T-helper 2 cell treated with Interferon-gamma antibody and Interleukin-4, amounts not matched to agents 5 μg/mL and 100 μg/mL, for 36 hours (primary cell): ENCODE data around the gene ARL8B.
"Not testable (repeated sequence)": the region's sequence is repeated elsewhere in the genome, so short reads cannot be mapped to it uniquely, and the experiment has no call there.

Experiments used
- DNase-seq: peaks from one replicate; pipeline ENCODE4 v3.0.0; 2021; ENCODE audit warnings: low spot score
- H3K27ac Mint-ChIP-seq: one replicate; pipeline ENCODE4 v1.8.0; 2021; ENCODE audit warnings: mild to moderate bottlenecking, mixed read lengths
- H3K27me3 Mint-ChIP-seq: one replicate; pipeline ENCODE4 v1.8.0; 2021; ENCODE audit warnings: low read depth, mixed read lengths
- H3K36me3 Mint-ChIP-seq: one replicate; pipeline ENCODE4 v1.8.0; 2021; ENCODE audit warnings: low read depth, mixed read lengths
- H3K4me1 Mint-ChIP-seq: one replicate; pipeline ENCODE4 v1.8.0; 2021; ENCODE audit warnings: low read depth, mixed read lengths
- H3K4me3 Mint-ChIP-seq: one replicate; pipeline ENCODE4 v1.8.0; 2022; ENCODE audit warnings: mild to moderate bottlenecking, moderate library complexity, mixed read lengths
- H3K9me3 Mint-ChIP-seq: one replicate; pipeline ENCODE4 v1.8.0; 2021; ENCODE audit warnings: mixed read lengths

Gene ARL8B

GRCh38 chr3:5143464-5143863, 21.4 kb downstream of the ARL8B start:
- no peak for DNase-seq
- H3K4me3 Mint-ChIP-seq, result no peak overlapping the region
- no peaks in the 10 kb centered on the region for H3K27me3 Mint-ChIP-seq
- peaks cover 11% of the 10 kb centered on the region for H3K4me1 Mint-ChIP-seq
- peaks cover 56% of the 10 kb centered on the region for H3K36me3 Mint-ChIP-seq
- peaks cover 32% of the 10 kb centered on the region for H3K9me3 Mint-ChIP-seq
- no peak overlapping the region for H3K27ac Mint-ChIP-seq

GRCh38 chr3:5144316-5144994, 22.4 kb downstream of the ARL8B start:
- H3K9me3 Mint-ChIP-seq, result peaks cover 32% of the 10 kb centered on the region
- H3K4me3 Mint-ChIP-seq, result no peak overlapping the region
- H3K4me1 Mint-ChIP-seq, result peaks cover 10% of the 10 kb centered on the region
- H3K27me3 Mint-ChIP-seq, result no peaks in the 10 kb centered on the region
- no peak for DNase-seq
- H3K27ac Mint-ChIP-seq, result no peak overlapping the region
- H3K36me3 Mint-ChIP-seq, result peaks cover 57% of the 10 kb centered on the region

- Mint-ChIP-seq H3K27ac (no peak overlapping the region), H3K4me3 (no peak overlapping the region), H3K36me3 (peaks cover 58% of the 10 kb centered on the region), H3K9me3 (peaks cover 32% of the 10 kb centered on the region), H3K4me1 (peaks cover 4% of the 10 kb centered on the region), H3K27me3 (no peaks in the 10 kb centered on the region)
- no peak for DNase-seq
Measured at GRCh38 chr3:5145120-5145519, 23.0 kb downstream of the ARL8B start.

- not testable (repeated sequence) for DNase-seq, H3K27ac Mint-ChIP-seq, H3K4me3 Mint-ChIP-seq, H3K27me3 Mint-ChIP-seq, H3K4me1 Mint-ChIP-seq
- Mint-ChIP-seq H3K9me3 (peaks cover 32% of the 10 kb centered on the region), H3K36me3 (peaks cover 47% of the 10 kb centered on the region)
Measured at GRCh38 chr3:5147152-5147551, 25.1 kb downstream of the ARL8B start.

GRCh38 chr3:5149306-5149880, 27.3 kb downstream of the ARL8B start:
- Mint-ChIP-seq H3K27ac (no peak overlapping the region), H3K27me3 (no peaks in the 10 kb centered on the region), H3K36me3 (peaks cover 32% of the 10 kb centered on the region), H3K4me1 (peaks cover 4% of the 10 kb centered on the region), H3K4me3 (no peak overlapping the region), H3K9me3 (peaks cover 22% of the 10 kb centered on the region)
- no peak for DNase-seq

- Mint-ChIP-seq H3K4me3 (no peak overlapping the region), H3K9me3 (peaks cover 10% of the 10 kb centered on the region), H3K4me1 (peaks cover 4% of the 10 kb centered on the region), H3K36me3 (peaks cover 20% of the 10 kb centered on the region), H3K27me3 (no peaks in the 10 kb centered on the region), H3K27ac (no peak overlapping the region)
- DNase-seq, result no peak
Measured at GRCh38 chr3:5151586-5151985, 29.5 kb downstream of the ARL8B start.

GRCh38 chr3:5153074-5153473, 31.0 kb downstream of the ARL8B start:
- Mint-ChIP-seq H3K27ac (no peak overlapping the region), H3K4me1 (peaks cover 5% of the 10 kb centered on the region), H3K36me3 (peaks cover 6% of the 10 kb centered on the region), H3K27me3 (no peaks in the 10 kb centered on the region), H3K4me3 (no peak overlapping the region), H3K9me3 (no peaks in the 10 kb centered on the region)
- no peak for DNase-seq

- H3K4me3 Mint-ChIP-seq, result no peak overlapping the region
- H3K9me3 Mint-ChIP-seq, result no peaks in the 10 kb centered on the region
- H3K27me3 Mint-ChIP-seq, result no peaks in the 10 kb centered on the region
- H3K27ac Mint-ChIP-seq, result no peak overlapping the region
- peaks cover 11% of the 10 kb centered on the region for H3K4me1 Mint-ChIP-seq
- DNase-seq, result no peak
- peaks cover 4% of the 10 kb centered on the region for H3K36me3 Mint-ChIP-seq
Measured at GRCh38 chr3:5155241-5155640, 33.1 kb downstream of the ARL8B start.

- no peak overlapping the region for H3K4me3 Mint-ChIP-seq
- H3K27me3 Mint-ChIP-seq, result no peaks in the 10 kb centered on the region
- no peak for DNase-seq
- peaks cover 2% of the 10 kb centered on the region for H3K36me3 Mint-ChIP-seq
- H3K4me1 Mint-ChIP-seq, result peaks cover 25% of the 10 kb centered on the region
- no peaks in the 10 kb centered on the region for H3K9me3 Mint-ChIP-seq
- H3K27ac Mint-ChIP-seq, result no peak overlapping the region
Measured at GRCh38 chr3:5160321-5160720, 38.2 kb downstream of the ARL8B start.

GRCh38 chr3:5160940-5161858, 39.1 kb downstream of the ARL8B start:
- Mint-ChIP-seq H3K9me3 (no peaks in the 10 kb centered on the region), H3K27ac (peak overlapping the region; percentile 13), H3K36me3 (peaks cover under 1% of the 10 kb centered on the region), H3K4me3 (no peak overlapping the region), H3K27me3 (no peaks in the 10 kb centered on the region), H3K4me1 (peaks cover 25% of the 10 kb centered on the region)
- DNase-seq, result peak; percentile 23

GRCh38 chr3:5162102-5162501, 40.0 kb downstream of the ARL8B start:
- H3K4me3 Mint-ChIP-seq, result no peak overlapping the region
- no peaks in the 10 kb centered on the region for H3K27me3 Mint-ChIP-seq
- DNase-seq, result no peak
- peaks cover 26% of the 10 kb centered on the region for H3K4me1 Mint-ChIP-seq
- no peaks in the 10 kb centered on the region for H3K36me3 Mint-ChIP-seq
- H3K9me3 Mint-ChIP-seq, result no peaks in the 10 kb centered on the region
- H3K27ac Mint-ChIP-seq, result no peak overlapping the region

- Mint-ChIP-seq H3K36me3 (no peaks in the 10 kb centered on the region), H3K27ac (no peak overlapping the region), H3K4me3 (no peak overlapping the region), H3K4me1 (peaks cover 25% of the 10 kb centered on the region), H3K27me3 (no peaks in the 10 kb centered on the region), H3K9me3 (no peaks in the 10 kb centered on the region)
- no peak for DNase-seq
Measured at GRCh38 chr3:5165698-5166097, 43.6 kb downstream of the ARL8B start.

GRCh38 chr3:5166846-5167245, 44.8 kb downstream of the ARL8B start:
- Mint-ChIP-seq H3K9me3 (no peaks in the 10 kb centered on the region), H3K27ac (no peak overlapping the region)

GRCh38 chr3:5168110-5168509, 46.0 kb downstream of the ARL8B start:
- Mint-ChIP-seq H3K36me3 (peaks cover 10% of the 10 kb centered on the region), H3K4me1 (peaks cover 15% of the 10 kb centered on the region), H3K4me3 (no peak overlapping the region), H3K27me3 (no peaks in the 10 kb centered on the region), H3K9me3 (no peaks in the 10 kb centered on the region), H3K27ac (no peak overlapping the region)
- DNase-seq, result no peak

More at GRCh38 chr3:5166846-5167245, 44.8 kb downstream of the ARL8B start:
- Mint-ChIP-seq H3K4me1 (peaks cover 19% of the 10 kb centered on the region), H3K36me3 (peaks cover 6% of the 10 kb centered on the region), H3K27me3 (no peaks in the 10 kb centered on the region), H3K4me3 (no peak overlapping the region)
- no peak for DNase-seq
